ENCODE results near the gene OR10AD1. TPM values are rescaled to one million over a fixed set of nuclear protein-coding genes. Genes with fewer than 3 reads are reported as not detected.
"Not testable (repeated sequence)": the region's sequence is repeated elsewhere in the genome, so short reads cannot be mapped to it uniquely, and the experiment has no call there.

Gene OR10AD1
- not detected for total RNA-seq

- no peak for DNase-seq
- Mint-ChIP-seq H3K4me1 (peaks cover 35% of the 10 kb centered on the region), H3K36me3 (ENCODE audit: low read depth) (peaks cover 80% of the 10 kb centered on the region), H3K27ac (no peak within 1 kb of the TSS), H3K4me3 (no peak within 1 kb of the TSS), H3K27me3 (peaks cover 6% of the 10 kb centered on the region), H3K9me3 (peaks cover 55% of the 10 kb centered on the region)
- CTCF ChIA-PET: no interaction called here
- POLR2A ChIA-PET: interaction anchor here (0.6 kb wide), 1 partner anchor 8 kb away, joined by 4 read pairs; no protein-coding TSS in a partner anchor
These were observed at the start of gene OR10AD1 for GRCh38 chr12:48203192-48203591. OR10AD1 (minus strand) TSS chr12:48203292; CDS start chr12:48203292, 0 bp downstream.

GRCh38 chr12:48247181-48247966, 44.3 kb upstream of the OR10AD1 start:
- Mint-ChIP-seq H3K4me3 (no peak overlapping the region), H3K4me1 (no peaks in the 10 kb centered on the region), H3K27ac (no peak overlapping the region), H3K36me3 (ENCODE audit: low read depth) (no peaks in the 10 kb centered on the region), H3K27me3 (peaks cover 24% of the 10 kb centered on the region), H3K9me3 (peaks cover 1% of the 10 kb centered on the region)
- POLR2A ChIA-PET: no interaction called here
- no peak for DNase-seq
- CTCF ChIA-PET: no interaction called here

- Mint-ChIP-seq H3K27me3 (peaks cover 18% of the 10 kb centered on the region), H3K4me1 (no peaks in the 10 kb centered on the region), H3K4me3 (no peak overlapping the region), H3K9me3 (peaks cover 3% of the 10 kb centered on the region), H3K27ac (no peak overlapping the region), H3K36me3 (ENCODE audit: low read depth) (no peaks in the 10 kb centered on the region)
- DNase-seq: no peak
- ChIA-PET POLR2A (no interaction called here), CTCF (interaction anchor here (0.7 kb wide), 1 partner anchor 21 kb away, joined by 3 read pairs; no protein-coding TSS in a partner anchor)
These were observed 34.1 kb upstream of the OR10AD1 start for GRCh38 chr12:48237162-48237561.

- Mint-ChIP-seq H3K36me3 (ENCODE audit: low read depth) (no peaks in the 10 kb centered on the region), H3K27ac (no peak overlapping the region), H3K27me3 (peaks cover 18% of the 10 kb centered on the region), H3K4me1 (no peaks in the 10 kb centered on the region), H3K4me3 (no peak overlapping the region), H3K9me3 (peaks cover 3% of the 10 kb centered on the region)
- POLR2A ChIA-PET: no interaction called here
- no peak for DNase-seq
- CTCF ChIA-PET: no interaction called here
These were observed 32.8 kb upstream of the OR10AD1 start for GRCh38 chr12:48235796-48236333.

GRCh38 chr12:48231169-48231958, 28.3 kb upstream of the OR10AD1 start:
- peaks cover 24% of the 10 kb centered on the region for H3K27me3 Mint-ChIP-seq
- H3K27ac Mint-ChIP-seq: not testable (repeated sequence)

GRCh38 chr12:48224533-48224932, 21.4 kb upstream of the OR10AD1 start:
- POLR2A ChIA-PET; H3K4me1 Mint-ChIP-seq; H3K9me3 Mint-ChIP-seq; H3K36me3 Mint-ChIP-seq (ENCODE audit: low read depth); DNase-seq; H3K4me3 Mint-ChIP-seq; H3K27ac Mint-ChIP-seq; CTCF ChIA-PET: not testable (repeated sequence)
- peaks cover 36% of the 10 kb centered on the region for H3K27me3 Mint-ChIP-seq

More at GRCh38 chr12:48231169-48231958, 28.3 kb upstream of the OR10AD1 start:
- H3K4me3 Mint-ChIP-seq; H3K9me3 Mint-ChIP-seq; POLR2A ChIA-PET; H3K36me3 Mint-ChIP-seq (ENCODE audit: low read depth); H3K4me1 Mint-ChIP-seq; DNase-seq: not testable (repeated sequence)
- CTCF ChIA-PET: interaction anchor here (0.7 kb wide), 1 partner anchor 52 kb away, joined by 3 read pairs; no protein-coding TSS in a partner anchor

- Mint-ChIP-seq H3K4me1 (no peaks in the 10 kb centered on the region), H3K36me3 (ENCODE audit: low read depth) (no peaks in the 10 kb centered on the region), H3K27ac (no peak overlapping the region), H3K27me3 (peaks cover 18% of the 10 kb centered on the region), H3K4me3 (no peak overlapping the region), H3K9me3 (peaks cover 2% of the 10 kb centered on the region)
- DNase-seq: no peak
- ChIA-PET CTCF (interaction anchor here (0.6 to 0.7 kb wide), 4 partner anchors 32 to 122 kb away, joined by 3 to 5 read pairs (median 4); no protein-coding TSS in a partner anchor), POLR2A (no interaction called here)
These were observed 18.6 kb upstream of the OR10AD1 start for GRCh38 chr12:48221645-48222044.

- peaks cover 2% of the 10 kb centered on the region for H3K9me3 Mint-ChIP-seq
- no peak for DNase-seq
- H3K27ac Mint-ChIP-seq: no peak overlapping the region
- peaks cover 12% of the 10 kb centered on the region for H3K27me3 Mint-ChIP-seq
- H3K36me3 Mint-ChIP-seq (ENCODE audit: low read depth): no peaks in the 10 kb centered on the region
- H3K4me1 Mint-ChIP-seq: no peaks in the 10 kb centered on the region
- ChIA-PET CTCF (interaction anchor here (0.6 kb wide), 1 partner anchor 1788 kb away, joined by 4 read pairs; no protein-coding TSS in a partner anchor), POLR2A (no interaction called here)
- H3K4me3 Mint-ChIP-seq: no peak overlapping the region
These were observed 17.6 kb upstream of the OR10AD1 start for GRCh38 chr12:48220701-48221100.

GRCh38 chr12:48219631-48220030, 16.5 kb upstream of the OR10AD1 start:
- ChIA-PET POLR2A (no interaction called here), CTCF (no interaction called here)
- H3K27ac Mint-ChIP-seq: no peak overlapping the region
- H3K4me1 Mint-ChIP-seq: no peaks in the 10 kb centered on the region
- peaks cover 11% of the 10 kb centered on the region for H3K27me3 Mint-ChIP-seq
- no peak for DNase-seq
- H3K36me3 Mint-ChIP-seq (ENCODE audit: low read depth): no peaks in the 10 kb centered on the region
- H3K4me3 Mint-ChIP-seq: no peak overlapping the region
- H3K9me3 Mint-ChIP-seq: peaks cover 2% of the 10 kb centered on the region

GRCh38 chr12:48216785-48217184, 13.7 kb upstream of the OR10AD1 start:
- CTCF ChIA-PET: interaction anchor here (0.8 kb wide), 1 partner anchor 21 kb away, joined by 3 read pairs; no protein-coding TSS in a partner anchor
- peaks cover 9% of the 10 kb centered on the region for H3K27me3 Mint-ChIP-seq
- H3K9me3 Mint-ChIP-seq: no peaks in the 10 kb centered on the region
- peaks cover 7% of the 10 kb centered on the region for H3K4me1 Mint-ChIP-seq
- DNase-seq: no peak
- H3K4me3 Mint-ChIP-seq: no peak overlapping the region
- no peak overlapping the region for H3K27ac Mint-ChIP-seq
- POLR2A ChIA-PET: no interaction called here
- no peaks in the 10 kb centered on the region for H3K36me3 Mint-ChIP-seq (ENCODE audit: low read depth)

- POLR2A ChIA-PET, DNase-seq, CTCF ChIA-PET, H3K4me3 Mint-ChIP-seq, H3K4me1 Mint-ChIP-seq, H3K27ac Mint-ChIP-seq: not testable (repeated sequence)
- Mint-ChIP-seq H3K27me3 (peaks cover 17% of the 10 kb centered on the region), H3K9me3 (peaks cover 30% of the 10 kb centered on the region), H3K36me3 (ENCODE audit: low read depth) (peaks cover 30% of the 10 kb centered on the region)
These were observed 6.4 kb upstream of the OR10AD1 start for GRCh38 chr12:48209495-48209894.

GRCh38 chr12:48202766-48203165, 326 bp downstream of the OR10AD1 start:
- CTCF ChIA-PET: no interaction called here

GRCh38 chr12:48201516-48201915, 1.6 kb downstream of the OR10AD1 start:
- Mint-ChIP-seq H3K9me3 (peaks cover 41% of the 10 kb centered on the region), H3K4me1 (peaks cover 42% of the 10 kb centered on the region), H3K27me3 (peaks cover 3% of the 10 kb centered on the region), H3K27ac (peak overlapping the region; percentile 62), H3K36me3 (ENCODE audit: low read depth) (peaks cover 68% of the 10 kb centered on the region), H3K4me3 (no peak overlapping the region)
- ChIA-PET CTCF (interaction anchor here (0.9 to 2.0 kb wide), 2 partner anchors 12 to 19 kb away, joined by 3 to 12 read pairs; partner anchors contain the start of gene CCDC184), POLR2A (no interaction called here)
- no peak for DNase-seq

More at GRCh38 chr12:48202766-48203165, 326 bp downstream of the OR10AD1 start:
- no peak overlapping the region for H3K4me3 Mint-ChIP-seq
- H3K9me3 Mint-ChIP-seq: peaks cover 52% of the 10 kb centered on the region
- DNase-seq: no peak
- H3K36me3 Mint-ChIP-seq (ENCODE audit: low read depth): peaks cover 78% of the 10 kb centered on the region
- H3K27ac Mint-ChIP-seq: no peak overlapping the region
- H3K4me1 Mint-ChIP-seq: peaks cover 35% of the 10 kb centered on the region
- POLR2A ChIA-PET: interaction anchor here (0.6 kb wide), 1 partner anchor 9 kb away, joined by 4 read pairs; no protein-coding TSS in a partner anchor
- peaks cover 6% of the 10 kb centered on the region for H3K27me3 Mint-ChIP-seq
